Tibial nerve (tissue), 4 donors: Measurements from ENCODE around the gene COL4A6.

Experiments used
- EP300 ChIP-seq, 2 donors: sonication (generic); formaldehyde crosslinking; IDR thresholded peaks; one replicate each; pipeline ENCODE4 v1.6.1; 2017; ENCODE audit warnings: antibody characterized with exemption in 2 of 2, mild to moderate bottlenecking in 1 of 2
- TF ChIP-seq, protein P1 (sequence below), 5 experiments: fragments of 200-600 bp in 3 of 5; fragments of 450-650 bp in 2 of 5; sonication (generic) in 3 of 5; IDR thresholded peaks; one replicate each; pipeline ENCODE4 v1.5.1; 2016 to 2019; ENCODE audit warnings: antibody characterized with exemption in 5 of 5, mild to moderate bottlenecking in 3 of 5, moderate library complexity in 2 of 5

GRCh38 chrX:108121291-108121690 is 316.9 kb downstream of the COL4A6 start:
- TF ChIP-seq, protein P1, sequence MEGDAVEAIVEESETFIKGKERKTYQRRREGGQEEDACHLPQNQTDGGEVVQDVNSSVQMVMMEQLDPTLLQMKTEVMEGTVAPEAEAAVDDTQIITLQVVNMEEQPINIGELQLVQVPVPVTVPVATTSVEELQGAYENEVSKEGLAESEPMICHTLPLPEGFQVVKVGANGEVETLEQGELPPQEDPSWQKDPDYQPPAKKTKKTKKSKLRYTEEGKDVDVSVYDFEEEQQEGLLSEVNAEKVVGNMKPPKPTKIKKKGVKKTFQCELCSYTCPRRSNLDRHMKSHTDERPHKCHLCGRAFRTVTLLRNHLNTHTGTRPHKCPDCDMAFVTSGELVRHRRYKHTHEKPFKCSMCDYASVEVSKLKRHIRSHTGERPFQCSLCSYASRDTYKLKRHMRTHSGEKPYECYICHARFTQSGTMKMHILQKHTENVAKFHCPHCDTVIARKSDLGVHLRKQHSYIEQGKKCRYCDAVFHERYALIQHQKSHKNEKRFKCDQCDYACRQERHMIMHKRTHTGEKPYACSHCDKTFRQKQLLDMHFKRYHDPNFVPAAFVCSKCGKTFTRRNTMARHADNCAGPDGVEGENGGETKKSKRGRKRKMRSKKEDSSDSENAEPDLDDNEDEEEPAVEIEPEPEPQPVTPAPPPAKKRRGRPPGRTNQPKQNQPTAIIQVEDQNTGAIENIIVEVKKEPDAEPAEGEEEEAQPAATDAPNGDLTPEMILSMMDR (IDR thresholded peaks at IDR 0.05) = no peak
- no peak for TF ChIP-seq EP300 (IDR thresholded peaks at IDR 0.05)
